HG02678 (cell line): Measurements from ENCODE around the gene PSMD4.
"Not testable (repeated sequence)": the region's sequence is repeated elsewhere in the genome, so short reads cannot be mapped to it uniquely, and the experiment has no call there.

ENCODE experiments used
- ATAC-seq: cut with Tn5 transposase; IDR thresholded peaks from one replicate; pipeline ENCODE4 v1.9.1; 2021; ENCODE audit warnings: mild to moderate bottlenecking, moderate library complexity; ENCODE audit not compliant: unreplicated experiment

Gene PSMD4

GRCh38 chr1:151254217-151255213 is at the start of gene PSMD4:
PSMD4 (plus strand) TSS chr1:151254734; CDS start chr1:151254783, 49 bp downstream.
- ATAC-seq = peak; percentile 83

- not testable (repeated sequence) for ATAC-seq
Measured at GRCh38 chr1:151205381-151205965, 49.1 kb upstream of the PSMD4 start.

- ATAC-seq = no peak
Measured at GRCh38 chr1:151210830-151211229, 43.7 kb upstream of the PSMD4 start.

GRCh38 chr1:151211972-151212705 is 42.4 kb upstream of the PSMD4 start:
- no peak for ATAC-seq

- no peak for ATAC-seq
Measured at GRCh38 chr1:151213560-151213959, 41.0 kb upstream of the PSMD4 start.

GRCh38 chr1:151221616-151222015 is 32.9 kb upstream of the PSMD4 start:
- ATAC-seq = no peak

GRCh38 chr1:151222130-151222529 is 32.4 kb upstream of the PSMD4 start:
- ATAC-seq = no peak

GRCh38 chr1:151235235-151235634 is 19.3 kb upstream of the PSMD4 start:
- ATAC-seq = no peak

- ATAC-seq = no peak
Measured at GRCh38 chr1:151237678-151238466, 16.7 kb upstream of the PSMD4 start.

- no peak for ATAC-seq
Measured at GRCh38 chr1:151238467-151238739, 16.1 kb upstream of the PSMD4 start.

- no peak for ATAC-seq
Measured at GRCh38 chr1:151242442-151242841, 12.1 kb upstream of the PSMD4 start.

GRCh38 chr1:151243683-151244216 is 10.8 kb upstream of the PSMD4 start:
- ATAC-seq = no peak

GRCh38 chr1:151246786-151247185 is 7.7 kb upstream of the PSMD4 start:
- no peak for ATAC-seq

GRCh38 chr1:151251656-151252470 is 2.7 kb upstream of the PSMD4 start:
- ATAC-seq = peak; percentile 63

- ATAC-seq = no peak
Measured at GRCh38 chr1:151255381-151255780, 847 bp downstream of the PSMD4 start.

- no peak for ATAC-seq
Measured at GRCh38 chr1:151259351-151259750, 4.8 kb downstream of the PSMD4 start.

- ATAC-seq = no peak
Measured at GRCh38 chr1:151265446-151266236, 11.1 kb downstream of the PSMD4 start.

- ATAC-seq = no peak
Measured at GRCh38 chr1:151266315-151266714, 11.8 kb downstream of the PSMD4 start.

- no peak for ATAC-seq
Measured at GRCh38 chr1:151266821-151267220, 12.3 kb downstream of the PSMD4 start.
